K562 (cell line): ENCODE data around the gene TSPYL4.

Experiments
- FOXP4 ChIP-seq: sonication (generic); formaldehyde crosslinking; IDR thresholded peaks from 2 replicates; pipeline ENCODE4 v1.8.0; 2022; ENCODE audit warnings: mild to moderate bottlenecking, missing genetic modification reagents, borderline replicate concordance
- POLR2A ChIP-seq: fragments of 450-650 bp; conservative IDR thresholded peaks from 2 replicates; pipeline ENCODE4 v1.6.1; 2016
- ZHX1 ChIP-seq: fragments of 150-350 bp; conservative IDR thresholded peaks from 2 replicates; pipeline ENCODE4 v1.6.1; 2014; ENCODE audit warnings: low read length
- ZNF76 ChIP-seq: fragments of 250-450 bp; sonication (Bioruptor Pico); IDR thresholded peaks from 2 replicates; pipeline ENCODE4 v1.4.0; 2020; ENCODE audit warnings: mild to moderate bottlenecking, moderate library complexity, borderline replicate concordance

GRCh38 chr6:116248577-116248976, 5.3 kb downstream of the TSPYL4 start:
- no peak for TF ChIP-seq ZNF76
- TF ChIP-seq ZHX1 = no peak
- TF ChIP-seq FOXP4 (CRISPR knock-in tag) = no peak
- TF ChIP-seq POLR2A = no peak
